ENCODE data around the gene TUBGCP2. TPM values are rescaled to one million over a fixed set of nuclear protein-coding genes. Genes with fewer than 3 reads are reported as not detected.

TUBGCP2 gene
- total and polyA plus RNA-seq, 11 donors = 33.5 to 49.5 (median 38.2) TPM

DNA sequence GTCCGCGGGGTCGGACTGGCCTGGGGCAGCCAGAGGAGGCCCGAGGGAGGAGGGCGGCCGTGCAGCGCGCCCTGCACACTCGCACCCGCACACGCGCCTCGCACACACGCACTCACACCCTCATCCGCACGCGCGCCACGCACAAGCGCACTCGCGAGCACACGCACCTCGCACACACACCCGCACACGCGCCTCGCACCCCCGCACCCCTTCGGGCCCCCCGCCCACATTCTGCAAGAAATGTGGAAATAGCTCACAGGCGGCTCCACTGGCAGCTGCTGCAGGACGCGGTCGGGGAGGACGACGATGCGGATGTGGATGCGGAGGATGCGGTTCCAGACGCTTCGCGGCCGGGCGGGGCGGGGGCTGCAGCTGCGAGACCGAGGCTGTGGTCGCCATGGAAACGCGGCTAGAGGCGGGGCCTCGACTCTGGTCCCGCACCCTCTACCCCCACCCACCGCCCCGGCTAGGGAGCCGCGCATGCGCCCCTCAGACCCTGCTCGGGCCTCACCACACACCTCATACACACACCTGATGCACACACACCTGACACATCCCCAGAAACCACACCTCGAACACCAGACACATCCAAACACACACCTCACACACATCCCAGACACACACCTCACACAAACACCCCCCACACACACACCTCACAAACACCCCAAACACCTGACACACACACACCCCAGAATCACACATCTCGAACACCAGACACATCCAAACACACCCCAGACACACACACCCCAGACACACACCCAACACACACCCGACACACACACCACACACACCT is 28.1 kb upstream of the TUBGCP2 start, which contains the start of gene CALY:
Gene CALY, minus strand, starts transcription at position 320 of the 793 bp plus-strand sequence. CDS start 7,907 bp downstream, outside the sequence.
- Histone ChIP-seq H3K36me3 (no peaks in the 10 kb centered on the region), H3K4me3 (peak within 1 kb of the TSS in 11 of 12 donors; percentile 5 to 50 (median 42)), H3K9me3 (no peaks in the 10 kb centered on the region), H3K4me1 (peaks cover 5 to 25% (median 18%) of the 10 kb centered on the region in 12 donors), H3K27me3 (peaks cover 30 to 70% (median 40%) of the 10 kb centered on the region in 9 donors), H3K27ac (no peak within 1 kb of the TSS)
- DNase-seq = peak in 1 of 5 donors; percentile 21
- TF ChIP-seq, protein P1, sequence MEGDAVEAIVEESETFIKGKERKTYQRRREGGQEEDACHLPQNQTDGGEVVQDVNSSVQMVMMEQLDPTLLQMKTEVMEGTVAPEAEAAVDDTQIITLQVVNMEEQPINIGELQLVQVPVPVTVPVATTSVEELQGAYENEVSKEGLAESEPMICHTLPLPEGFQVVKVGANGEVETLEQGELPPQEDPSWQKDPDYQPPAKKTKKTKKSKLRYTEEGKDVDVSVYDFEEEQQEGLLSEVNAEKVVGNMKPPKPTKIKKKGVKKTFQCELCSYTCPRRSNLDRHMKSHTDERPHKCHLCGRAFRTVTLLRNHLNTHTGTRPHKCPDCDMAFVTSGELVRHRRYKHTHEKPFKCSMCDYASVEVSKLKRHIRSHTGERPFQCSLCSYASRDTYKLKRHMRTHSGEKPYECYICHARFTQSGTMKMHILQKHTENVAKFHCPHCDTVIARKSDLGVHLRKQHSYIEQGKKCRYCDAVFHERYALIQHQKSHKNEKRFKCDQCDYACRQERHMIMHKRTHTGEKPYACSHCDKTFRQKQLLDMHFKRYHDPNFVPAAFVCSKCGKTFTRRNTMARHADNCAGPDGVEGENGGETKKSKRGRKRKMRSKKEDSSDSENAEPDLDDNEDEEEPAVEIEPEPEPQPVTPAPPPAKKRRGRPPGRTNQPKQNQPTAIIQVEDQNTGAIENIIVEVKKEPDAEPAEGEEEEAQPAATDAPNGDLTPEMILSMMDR (IDR thresholded peaks at IDR 0.05) = no peak
- TF ChIP-seq POLR2A (IDR thresholded peaks at IDR 0.05) = no peak
- ATAC-seq = no peak
- intact Hi-C loops (cut with DNase I) = loop anchor here in 1 of 10 donors (10.0 kb wide), 1 partner anchor 178 kb away; no protein-coding TSS in a partner anchor
- WGBS, 4 donors = 18 to 22% (median 20%) methylated on average over 54 to 63 of the region's 63 CpGs

DNA sequence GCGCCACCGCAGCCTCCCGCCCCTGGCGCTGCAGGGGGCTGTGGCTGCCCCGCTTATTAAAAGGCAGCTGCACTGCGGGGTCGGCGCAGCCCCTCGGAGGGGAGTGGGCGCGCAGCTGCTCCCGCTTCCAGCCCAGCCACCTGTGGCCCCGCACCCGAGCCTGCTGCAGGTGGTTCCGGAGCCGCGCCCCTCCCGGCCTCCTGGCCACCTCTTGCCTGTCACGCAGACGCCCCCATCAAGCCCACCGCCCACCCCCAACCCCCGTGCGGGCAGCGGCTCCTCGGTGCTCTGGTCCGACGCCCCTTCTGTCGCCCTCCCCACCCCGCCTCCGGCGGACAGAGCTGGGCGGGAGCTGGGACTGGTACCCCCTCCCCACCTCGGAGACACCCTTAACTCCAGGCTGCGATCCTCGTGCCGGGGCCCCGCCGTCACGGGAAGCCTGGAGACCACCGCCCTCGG is 27.5 kb upstream of the TUBGCP2 start:
- no peaks in the 10 kb centered on the region for H3K9me3 ChIP-seq
- WGBS, 4 donors = 8 to 17% (median 12%) methylated on average over 6 to 41 of the region's 41 CpGs

DNA sequence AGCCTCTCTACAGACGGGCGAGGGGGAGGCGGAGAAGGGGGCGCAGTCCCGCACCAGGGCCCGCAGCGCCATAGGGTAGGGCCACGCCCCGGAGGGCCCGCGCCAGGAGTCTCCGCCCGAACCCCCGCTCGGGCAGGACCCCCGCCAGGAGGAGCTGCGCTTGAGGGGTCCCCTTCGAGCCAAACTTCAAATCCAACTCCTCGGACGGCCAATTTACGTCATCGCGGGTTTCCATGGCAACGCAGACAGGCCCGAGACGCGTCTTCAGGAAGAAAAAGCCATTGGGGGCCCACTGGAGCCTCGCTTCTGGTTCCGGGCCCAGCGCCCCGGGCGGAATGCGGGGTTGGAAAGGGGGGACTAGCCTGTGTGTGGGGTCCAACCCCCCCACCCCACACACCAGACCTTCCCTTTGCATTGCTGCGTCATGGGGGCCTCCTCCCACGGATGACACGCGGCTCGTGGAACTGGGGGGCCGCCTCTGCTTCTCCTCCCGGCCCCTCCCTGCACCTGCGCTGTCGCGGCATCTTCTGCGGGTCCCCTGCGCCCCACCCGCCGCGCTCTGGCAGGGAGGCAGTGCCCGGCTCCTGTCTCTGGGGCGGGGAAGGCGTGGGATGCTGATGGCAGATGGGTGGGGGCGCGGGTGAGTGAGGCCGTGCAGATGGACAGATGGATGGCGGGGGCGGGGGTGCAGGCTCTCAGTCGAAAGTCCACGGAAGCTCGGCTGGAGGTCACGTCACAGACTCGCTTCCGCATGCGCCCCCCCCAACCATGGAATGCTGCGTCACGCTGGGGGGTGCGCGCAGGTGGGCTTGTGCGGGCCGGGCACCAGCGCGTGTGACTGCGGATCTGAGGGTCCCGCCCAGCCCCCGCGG is 26.8 kb upstream of the TUBGCP2 start:
- Histone ChIP-seq H3K27me3 (peaks cover 32 to 77% (median 48%) of the 10 kb centered on the region in 9 donors), H3K9me3 (no peaks in the 10 kb centered on the region), H3K4me3 (peak overlapping the region; percentile 5 to 50 (median 41)), H3K27ac (no peak overlapping the region), H3K36me3 (no peaks in the 10 kb centered on the region), H3K4me1 (peaks cover 5 to 25% (median 18%) of the 10 kb centered on the region in 12 donors)
- intact Hi-C loops (cut with DNase I) = loop anchor here in 1 of 10 donors (10.0 kb wide), 1 partner anchor 179 kb away; no protein-coding TSS in a partner anchor
- peak in 1 of 4 donors; percentile 27 for ATAC-seq
- TF ChIP-seq POLR2A (IDR thresholded peaks at IDR 0.05) = no peak
- TF ChIP-seq, protein P1 (IDR thresholded peaks at IDR 0.05) = no peak
- 2 to 6% (median 4%) methylated on average over 25 to 75 of the region's 75 CpGs for WGBS, 4 donors
- DNase-seq = peak in 3 of 5 donors; percentile 57 to 63 (median 61)

More for the DNA sequence above, 27.5 kb upstream of the TUBGCP2 start:
- DNase-seq = no peak
- intact Hi-C loops (cut with DNase I) = loop anchor here in 1 of 10 donors (10.0 kb wide), 1 partner anchor 179 kb away; no protein-coding TSS in a partner anchor
- Histone ChIP-seq H3K27ac (no peak overlapping the region), H3K4me3 (peak overlapping the region in 11 of 12 donors; percentile 5 to 50 (median 42)), H3K27me3 (peaks cover 32 to 71% (median 43%) of the 10 kb centered on the region in 9 donors), H3K4me1 (peaks cover 5 to 25% (median 18%) of the 10 kb centered on the region in 12 donors), H3K36me3 (no peaks in the 10 kb centered on the region)
- TF ChIP-seq POLR2A (IDR thresholded peaks at IDR 0.05) = no peak
- TF ChIP-seq, protein P1 (IDR thresholded peaks at IDR 0.05) = no peak
- ATAC-seq = no peak

Data from heart left ventricle (tissue), 16 donors.